NCI-H187 (cell line): ENCODE measurements around the gene PPIL6.

Source experiments
- DNase-seq, 2 experiments: peaks; one replicate each; lab custom pipeline; 2025; lab: John Stamatoyannopoulos, UW

PPIL6 gene

GRCh38 chr6:109362102-109362884 is 78.1 kb downstream of the PPIL6 start:
- DNase-seq, result no peak

GRCh38 chr6:109360791-109361190 is 79.6 kb downstream of the PPIL6 start:
- no peak for DNase-seq

GRCh38 chr6:109360281-109360680 is 80.1 kb downstream of the PPIL6 start:
- DNase-seq, result no peak

- DNase-seq, result no peak
Observed at GRCh38 chr6:109359248-109359647, 81.2 kb downstream of the PPIL6 start.

GRCh38 chr6:109358204-109358603 is 82.2 kb downstream of the PPIL6 start:
- DNase-seq, result no peak

- no peak for DNase-seq
Observed at GRCh38 chr6:109356237-109356636, 84.2 kb downstream of the PPIL6 start.

GRCh38 chr6:109351231-109352130 is 88.9 kb downstream of the PPIL6 start:
- DNase-seq, result no peak

GRCh38 chr6:109349419-109349987 is 90.9 kb downstream of the PPIL6 start:
- no peak for DNase-seq

GRCh38 chr6:109348226-109348625 is 92.2 kb downstream of the PPIL6 start:
- DNase-seq, result no peak

- no peak for DNase-seq
Observed at GRCh38 chr6:109347779-109348178, 92.6 kb downstream of the PPIL6 start.

GRCh38 chr6:109345986-109346385 is 94.4 kb downstream of the PPIL6 start:
- DNase-seq, result no peak

- no peak for DNase-seq
Observed at GRCh38 chr6:109344226-109344625, 96.2 kb downstream of the PPIL6 start.

- no peak for DNase-seq
Observed at GRCh38 chr6:109343518-109343917, 96.9 kb downstream of the PPIL6 start.

- DNase-seq, result no peak
Observed at GRCh38 chr6:109342911-109343310, 97.5 kb downstream of the PPIL6 start.

GRCh38 chr6:109342506-109342905 is 97.9 kb downstream of the PPIL6 start:
- no peak for DNase-seq

GRCh38 chr6:109340811-109341210 is 99.6 kb downstream of the PPIL6 start:
- DNase-seq, result no peak
